CD8-positive, alpha-beta memory T cell (primary cell): ENCODE measurements around the gene ZNF100. TPM values are rescaled to one million over a fixed set of nuclear protein-coding genes. Genes with fewer than 3 reads are reported as not detected.
"Not testable (repeated sequence)": the region's sequence is repeated elsewhere in the genome, so short reads cannot be mapped to it uniquely, and the experiment has no call there.

Experiments used
- CTCF ChIA-PET: fragments of 350-600 bp; sonication (Branson Sonifier 250); formaldehyde crosslinking; loops from one replicate; lab custom pipeline; 2021; ENCODE audit warnings: antibody characterized with exemption; lab: Charles Lee
- POLR2A ChIA-PET: fragments of 350-600 bp; sonication (Branson Sonifier 250); formaldehyde crosslinking; loops from one replicate; lab custom pipeline; 2021; ENCODE audit warnings: antibody characterized with exemption; lab: Charles Lee
- DNase-seq, 5 donors: peaks; one replicate each; pipeline versions ENCODE4 v3.0.0 to v3.0.0-alpha.2; 2020 to 2022; ENCODE audit warnings: mixed read lengths in 1 of 5
- H3K27ac ChIP-seq: one replicate; pipeline ENCODE4 v1.7.0; 2013; ENCODE audit warnings: low read depth, mild to moderate bottlenecking, low read length, moderate library complexity
- H3K27me3 ChIP-seq: 2 replicates; pipeline ENCODE4 v1.7.0; 2013; ENCODE audit warnings: low read length, mild to moderate bottlenecking; ENCODE audit not compliant: insufficient read depth, poor library complexity, severe bottlenecking
- H3K36me3 ChIP-seq: 2 replicates; pipeline ENCODE4 v1.7.0; 2013; ENCODE audit warnings: mild to moderate bottlenecking, low read length, moderate library complexity; ENCODE audit not compliant: insufficient read depth
- H3K4me1 ChIP-seq: 2 replicates; pipeline ENCODE4 v1.7.0; 2013; ENCODE audit warnings: mild to moderate bottlenecking, low read length, moderate library complexity; ENCODE audit not compliant: insufficient read depth
- H3K4me3 ChIP-seq: 2 replicates; pipeline ENCODE4 v1.7.0; 2013; ENCODE audit warnings: mild to moderate bottlenecking, low read length
- H3K9me3 ChIP-seq: 2 replicates; pipeline ENCODE4 v1.7.0; 2013; ENCODE audit warnings: mild to moderate bottlenecking, low read length
- H3K27ac Mint-ChIP-seq, 8 donors: one replicate each; pipeline ENCODE4 v1.8.0; 2020 to 2021; ENCODE audit warnings: mixed read lengths in 8 of 8, mild to moderate bottlenecking in 6 of 8, inconsistent platforms in 3 of 8, moderate library complexity in 3 of 8
- H3K27me3 Mint-ChIP-seq, 2 donors: one replicate each; pipeline ENCODE4 v1.8.0; 2020 to 2021; ENCODE audit warnings: mixed read lengths in 2 of 2, mild to moderate bottlenecking in 1 of 2, moderate library complexity in 1 of 2
- H3K36me3 Mint-ChIP-seq, 3 donors: one replicate each; pipeline ENCODE4 v1.8.0; 2020 to 2021; ENCODE audit warnings: mixed read lengths in 3 of 3, inconsistent platforms in 1 of 3, mild to moderate bottlenecking in 1 of 3
- H3K4me1 Mint-ChIP-seq, 3 donors: one replicate each; pipeline ENCODE4 v1.8.0; 2020 to 2021; ENCODE audit warnings: mixed read lengths in 3 of 3, inconsistent platforms in 1 of 3, mild to moderate bottlenecking in 1 of 3
- H3K4me3 Mint-ChIP-seq, 7 donors: one replicate each; pipeline ENCODE4 v1.8.0; 2020 to 2021; ENCODE audit warnings: mixed read lengths in 7 of 7, mild to moderate bottlenecking in 6 of 7, moderate library complexity in 4 of 7, inconsistent platforms in 2 of 7
- H3K9me3 Mint-ChIP-seq, 5 donors: one replicate each; pipeline ENCODE4 v1.8.0; 2020 to 2022; ENCODE audit warnings: mixed read lengths in 5 of 5, mild to moderate bottlenecking in 3 of 5, moderate library complexity in 2 of 5, inconsistent platforms in 1 of 5
- polyA plus RNA-seq: library from polyadenylated mRNA; unstranded; fragments of 300-500 nt; fragmentation: Illumina TruSeq; gene quantifications from one replicate; pipeline ENCODE4 v1.2.3, GENCODE V29; 2021
- total RNA-seq, 2 experiments: library from RNA; stranded (reverse); gene quantifications; one replicate each; pipeline ENCODE4 v1.2.3, GENCODE V29; 2021

The ZNF100 gene
- 10 to 100 TPM; 18.3 to 19.2 TPM for total RNA-seq
- 8.0 TPM for polyA plus RNA-seq

GRCh38 chr19:21767065-21767800, at the start of gene ZNF100:
Gene ZNF100, minus strand, starts transcription at chr19:21767579. Its CDS starts 150 bp downstream, at chr19:21767429.
- H3K36me3 Mint-ChIP-seq = peaks cover 0 to 27% (median 15%) of the 10 kb centered on the region in 3 donors
- peaks cover 22 to 43% (median 28%) of the 10 kb centered on the region in 3 donors for H3K4me1 Mint-ChIP-seq

GRCh38 chr19:21812448-21812847, 45.1 kb upstream of the ZNF100 start:
- Mint-ChIP-seq H3K27ac (no peak overlapping the region), H3K27me3 (no peaks in the 10 kb centered on the region), H3K4me1 (no peaks in the 10 kb centered on the region), H3K4me3 (no peak overlapping the region), H3K9me3 (peaks cover 34 to 88% (median 85%) of the 10 kb centered on the region in 5 donors), H3K36me3 (peaks cover 51 to 94% (median 84%) of the 10 kb centered on the region in 3 donors)
- Histone ChIP-seq H3K4me1 (no peaks in the 10 kb centered on the region), H3K4me3 (no peak overlapping the region), H3K36me3 (peaks cover 47% of the 10 kb centered on the region), H3K27ac (no peak overlapping the region), H3K9me3 (peaks cover 48% of the 10 kb centered on the region), H3K27me3 (no peaks in the 10 kb centered on the region)
- DNase-seq = no peak
- POLR2A ChIA-PET = no interaction called here
- CTCF ChIA-PET = no interaction called here

More at GRCh38 chr19:21767065-21767800, at the start of gene ZNF100:
- peak within 1 kb of the TSS; percentile 93 to 99 (median 98) for H3K4me3 Mint-ChIP-seq
- ChIA-PET CTCF (interaction anchor here (0.9 to 1.1 kb wide), 2 partner anchors 68 to 85 kb away, joined by 3 to 4 read pairs; no protein-coding TSS in a partner anchor), POLR2A (interaction anchor here (0.8 to 1.7 kb wide), 3 partner anchors 69 to 1202 kb away, joined by 3 to 16 read pairs (median 6); partner anchors contain the start of gene ZNF43)
- peak within 1 kb of the TSS; percentile 53 to 97 (median 93) for H3K27ac Mint-ChIP-seq
- H3K4me3 ChIP-seq = peak within 1 kb of the TSS; percentile 94
- peak within 1 kb of the TSS; percentile 87 for H3K27ac ChIP-seq
- no peaks in the 10 kb centered on the region for H3K27me3 ChIP-seq
- peak; percentile 77 to 90 (median 82) for DNase-seq
- H3K27me3 Mint-ChIP-seq = peaks cover 0 to 2% of the 10 kb centered on the region in 2 donors
- H3K9me3 Mint-ChIP-seq = no peaks in the 10 kb centered on the region
- peaks cover 13% of the 10 kb centered on the region for H3K4me1 ChIP-seq
- peaks cover 11% of the 10 kb centered on the region for H3K36me3 ChIP-seq
- no peaks in the 10 kb centered on the region for H3K9me3 ChIP-seq

- H3K27ac Mint-ChIP-seq, POLR2A ChIA-PET, H3K4me3 Mint-ChIP-seq, H3K4me1 Mint-ChIP-seq, DNase-seq, CTCF ChIA-PET, H3K4me1 ChIP-seq, H3K27me3 ChIP-seq, H3K27ac ChIP-seq, H3K27me3 Mint-ChIP-seq: not testable (repeated sequence)
- Histone ChIP-seq H3K4me3 (peak overlapping the region; percentile 2), H3K36me3 (peaks cover 25% of the 10 kb centered on the region), H3K9me3 (peaks cover 51% of the 10 kb centered on the region)
- peaks cover 37 to 91% (median 87%) of the 10 kb centered on the region in 5 donors for H3K9me3 Mint-ChIP-seq
- H3K36me3 Mint-ChIP-seq = peaks cover 29 to 71% (median 55%) of the 10 kb centered on the region in 3 donors
Measured at GRCh38 chr19:21808400-21809000, 41.1 kb upstream of the ZNF100 start.

GRCh38 chr19:21789466-21790085, 22.2 kb upstream of the ZNF100 start:
- Histone ChIP-seq H3K27ac (no peak overlapping the region), H3K9me3 (no peaks in the 10 kb centered on the region), H3K27me3 (no peaks in the 10 kb centered on the region), H3K4me1 (no peaks in the 10 kb centered on the region), H3K36me3 (no peaks in the 10 kb centered on the region), H3K4me3 (no peak overlapping the region)
- peaks cover 0 to 12% (median 6%) of the 10 kb centered on the region in 5 donors for H3K9me3 Mint-ChIP-seq
- H3K4me1 Mint-ChIP-seq = no peaks in the 10 kb centered on the region
- no peaks in the 10 kb centered on the region for H3K36me3 Mint-ChIP-seq
- DNase-seq = no peak
- peaks cover 2 to 16% of the 10 kb centered on the region in 2 donors for H3K27me3 Mint-ChIP-seq
- ChIA-PET POLR2A (no interaction called here), CTCF (no interaction called here)
- H3K27ac Mint-ChIP-seq = no peak overlapping the region
- no peak overlapping the region for H3K4me3 Mint-ChIP-seq

GRCh38 chr19:21786936-21787335, 19.6 kb upstream of the ZNF100 start:
- H3K4me1 Mint-ChIP-seq = no peaks in the 10 kb centered on the region
- H3K27ac Mint-ChIP-seq = no peak overlapping the region
- Histone ChIP-seq H3K4me3 (no peak overlapping the region), H3K9me3 (no peaks in the 10 kb centered on the region), H3K27me3 (no peaks in the 10 kb centered on the region), H3K27ac (no peak overlapping the region), H3K36me3 (no peaks in the 10 kb centered on the region), H3K4me1 (no peaks in the 10 kb centered on the region)
- peaks cover 2 to 13% of the 10 kb centered on the region in 2 donors for H3K27me3 Mint-ChIP-seq
- DNase-seq = no peak
- no peak overlapping the region for H3K4me3 Mint-ChIP-seq
- ChIA-PET POLR2A (no interaction called here), CTCF (interaction anchor here (1.5 kb wide), 1 partner anchor 10 kb away, joined by 3 read pairs; no protein-coding TSS in a partner anchor)
- no peaks in the 10 kb centered on the region for H3K36me3 Mint-ChIP-seq
- peaks cover 0 to 8% (median 0%) of the 10 kb centered on the region in 5 donors for H3K9me3 Mint-ChIP-seq

GRCh38 chr19:21775792-21776191, 8.4 kb upstream of the ZNF100 start:
- H3K9me3 Mint-ChIP-seq, POLR2A ChIA-PET, H3K9me3 ChIP-seq, H3K4me1 ChIP-seq, H3K27ac ChIP-seq, H3K4me3 ChIP-seq, H3K4me3 Mint-ChIP-seq, CTCF ChIA-PET, H3K36me3 Mint-ChIP-seq, H3K27me3 ChIP-seq, H3K36me3 ChIP-seq, DNase-seq, H3K27me3 Mint-ChIP-seq, H3K4me1 Mint-ChIP-seq, H3K27ac Mint-ChIP-seq: not testable (repeated sequence)

GRCh38 chr19:21766705-21767064, 694 bp downstream of the ZNF100 start:
- Mint-ChIP-seq H3K36me3 (peaks cover 3 to 33% (median 20%) of the 10 kb centered on the region in 3 donors), H3K4me1 (peaks cover 24 to 48% (median 29%) of the 10 kb centered on the region in 3 donors), H3K4me3 (peak overlapping the region; percentile 93 to 99 (median 98)), H3K27ac (peak overlapping the region; percentile 44 to 97 (median 93))
- peaks cover 12% of the 10 kb centered on the region for H3K36me3 ChIP-seq
- POLR2A ChIA-PET = interaction anchor here (1.4 to 1.7 kb wide), 2 partner anchors 69 to 85 kb away, joined by 6 to 16 read pairs; partner anchors contain the start of gene ZNF43
- H3K9me3 Mint-ChIP-seq, H3K9me3 ChIP-seq, CTCF ChIA-PET, H3K27me3 ChIP-seq, H3K27me3 Mint-ChIP-seq, DNase-seq: not testable (repeated sequence)
- peaks cover 13% of the 10 kb centered on the region for H3K4me1 ChIP-seq
- H3K27ac ChIP-seq = peak overlapping the region; percentile 87
- H3K4me3 ChIP-seq = peak overlapping the region; percentile 94
